Inflammatory macrophage (primary cell): ENCODE data around the gene EMILIN1.
"Not testable (repeated sequence)": the region's sequence is repeated elsewhere in the genome, so short reads cannot be mapped to it uniquely, and the experiment has no call there.

Experiments
- DNase-seq, 2 donors: peaks; one replicate each; pipeline ENCODE4 v3.0.0-alpha.2; 2020 to 2022

Gene EMILIN1

DNA sequence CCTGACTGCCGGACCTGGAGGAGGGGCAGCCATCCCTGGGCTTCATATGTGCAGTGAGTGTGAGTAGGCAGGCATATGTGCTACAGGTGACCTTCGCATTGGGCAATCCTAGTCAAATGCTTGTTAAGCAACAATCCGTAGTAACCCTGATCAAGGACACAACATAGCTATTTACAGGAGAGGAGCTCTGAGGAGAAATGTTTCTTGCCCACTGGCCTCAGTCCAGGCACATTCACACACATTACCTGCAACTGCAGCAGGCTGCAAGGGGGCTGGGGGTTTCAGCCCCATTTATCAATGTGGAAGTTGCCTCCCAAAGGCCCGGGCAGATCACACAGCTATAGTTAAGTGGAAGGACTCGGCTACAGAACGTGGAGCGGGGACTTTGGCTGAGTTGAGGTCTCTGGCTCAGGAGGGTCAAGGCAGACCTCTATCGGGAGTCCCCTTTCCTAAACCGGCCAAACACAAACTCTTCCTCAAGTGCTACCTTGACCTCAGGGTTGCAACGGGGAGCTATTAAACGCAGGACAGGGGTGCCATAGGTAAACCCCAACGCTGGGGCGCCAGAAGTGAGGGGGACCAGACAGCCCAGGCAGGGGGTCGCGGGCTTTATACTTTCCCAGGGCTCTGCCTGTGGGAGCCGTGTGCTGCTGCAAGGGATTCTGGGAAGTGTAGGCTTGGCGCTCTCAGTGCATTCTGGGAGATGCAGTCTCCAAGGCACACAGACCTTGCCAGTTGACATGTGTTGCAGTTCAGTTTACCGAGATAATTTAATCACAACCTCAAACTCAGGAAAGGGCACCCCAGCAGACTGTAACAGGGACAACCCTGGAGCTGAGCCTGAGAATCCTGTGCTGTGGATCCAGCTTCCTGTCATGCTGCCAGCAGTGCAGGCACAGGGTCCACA is 17.6 kb downstream of the EMILIN1 start:
- DNase-seq = peak; percentile 54 to 64

DNA sequence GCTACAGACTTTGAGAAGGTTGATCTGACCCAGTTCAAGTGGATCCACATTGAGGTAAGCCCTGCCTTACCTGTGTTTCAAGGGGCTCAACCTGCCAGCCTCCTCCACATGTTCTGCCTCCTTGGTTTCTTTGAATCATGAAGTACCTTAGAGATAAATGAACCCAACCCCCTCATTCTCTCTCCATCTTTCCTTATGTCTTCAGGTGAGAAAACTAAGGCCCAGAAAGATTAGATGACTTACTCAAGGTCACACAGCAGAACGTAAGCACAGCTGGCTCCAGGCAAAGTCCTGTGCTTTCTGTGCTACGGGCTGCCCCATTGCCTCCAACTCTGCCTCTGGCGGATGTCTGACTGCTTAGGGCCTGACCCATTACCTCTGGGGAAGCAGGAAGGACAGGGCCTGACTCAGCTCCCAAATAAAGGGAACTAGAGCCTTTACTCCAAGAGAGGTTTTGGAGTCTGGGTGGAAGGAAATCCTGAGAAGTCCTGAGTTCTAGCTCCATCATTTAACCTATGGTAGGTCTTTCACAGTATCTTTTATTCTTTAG is 18.4 kb downstream of the EMILIN1 start:
- peak; percentile 65 to 79 for DNase-seq

DNA sequence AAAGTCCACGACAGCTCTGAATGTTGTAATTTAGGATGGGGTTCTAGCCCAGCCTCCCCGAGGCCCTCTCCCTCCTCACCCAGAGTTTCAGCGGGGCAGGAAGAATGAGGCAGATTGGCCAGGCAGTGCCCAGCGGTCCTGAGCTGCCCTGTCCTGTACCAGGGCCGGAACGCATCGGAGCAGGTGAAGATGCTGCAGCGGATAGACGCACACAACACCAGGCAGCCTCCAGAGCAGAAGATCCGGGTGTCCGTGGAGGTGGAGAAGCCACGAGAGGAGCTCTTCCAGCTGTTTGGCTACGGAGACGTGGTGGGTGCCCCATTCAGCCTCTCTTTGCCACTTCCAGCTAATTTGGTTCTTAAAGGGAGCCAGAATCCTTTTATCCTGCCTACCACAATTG is 18.9 kb downstream of the EMILIN1 start:
- DNase-seq = no peak

DNA sequence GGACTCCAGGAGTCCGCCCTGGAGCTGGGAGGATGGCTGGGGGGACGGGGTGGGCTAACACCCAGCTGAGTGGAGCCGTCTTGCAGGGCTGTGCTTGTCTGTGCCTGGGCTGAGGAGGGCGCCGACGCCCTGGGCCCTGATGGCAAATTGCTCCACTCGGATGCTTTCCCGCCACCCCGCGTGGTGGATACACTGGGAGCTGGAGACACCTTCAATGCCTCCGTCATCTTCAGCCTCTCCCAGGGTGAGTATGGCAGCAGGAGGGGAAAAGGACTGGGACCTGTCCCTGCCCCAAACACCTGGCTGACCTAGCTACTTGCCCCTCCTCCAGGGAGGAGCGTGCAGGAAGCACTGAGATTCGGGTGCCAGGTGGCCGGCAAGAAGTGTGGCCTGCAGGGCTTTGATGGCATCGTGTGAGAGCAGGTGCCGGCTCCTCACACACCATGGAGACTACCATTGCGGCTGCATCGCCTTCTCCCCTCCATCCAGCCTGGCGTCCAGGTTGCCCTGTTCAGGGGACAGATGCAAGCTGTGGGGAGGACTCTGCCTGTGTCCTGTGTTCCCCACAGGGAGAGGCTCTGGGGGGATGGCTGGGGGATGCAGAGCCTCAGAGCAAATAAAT is 21.0 kb downstream of the EMILIN1 start:
- no peak for DNase-seq

DNA sequence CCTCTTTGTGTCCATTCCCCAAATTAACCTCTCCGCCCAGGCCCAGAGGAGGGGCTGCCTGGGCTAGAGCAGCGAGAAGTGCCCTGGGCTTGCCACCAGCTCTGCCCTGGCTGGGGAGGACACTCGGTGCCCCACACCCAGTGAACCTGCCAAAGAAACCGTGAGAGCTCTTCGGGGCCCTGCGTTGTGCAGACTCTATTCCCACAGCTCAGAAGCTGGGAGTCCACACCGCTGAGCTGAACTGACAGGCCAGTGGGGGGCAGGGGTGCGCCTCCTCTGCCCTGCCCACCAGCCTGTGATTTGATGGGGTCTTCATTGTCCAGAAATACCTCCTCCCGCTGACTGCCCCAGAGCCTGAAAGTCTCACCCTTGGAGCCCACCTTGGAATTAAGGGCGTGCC is 21.6 kb downstream of the EMILIN1 start:
- DNase-seq = no peak

DNA sequence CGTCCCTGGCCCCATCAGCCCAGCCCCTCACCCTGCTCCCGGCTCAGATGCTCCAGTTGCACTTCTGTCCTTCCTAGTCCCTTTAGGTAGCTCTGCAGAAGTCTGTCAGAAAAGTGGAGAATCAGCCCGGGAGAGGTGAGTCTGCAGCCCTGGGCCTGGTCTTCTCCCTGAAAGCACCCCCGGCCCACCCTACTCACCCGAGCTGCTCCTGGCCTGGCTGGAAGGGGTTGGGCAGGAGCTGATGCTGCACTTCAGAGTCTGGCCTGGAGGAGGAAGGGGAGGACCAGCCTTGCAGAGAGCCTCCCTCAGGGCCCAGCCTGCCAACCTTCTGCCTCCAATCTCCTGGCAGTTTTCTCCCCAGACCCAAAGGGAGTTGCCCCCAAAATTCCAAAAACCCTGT is 23.9 kb downstream of the EMILIN1 start:
- DNase-seq = no peak

DNA sequence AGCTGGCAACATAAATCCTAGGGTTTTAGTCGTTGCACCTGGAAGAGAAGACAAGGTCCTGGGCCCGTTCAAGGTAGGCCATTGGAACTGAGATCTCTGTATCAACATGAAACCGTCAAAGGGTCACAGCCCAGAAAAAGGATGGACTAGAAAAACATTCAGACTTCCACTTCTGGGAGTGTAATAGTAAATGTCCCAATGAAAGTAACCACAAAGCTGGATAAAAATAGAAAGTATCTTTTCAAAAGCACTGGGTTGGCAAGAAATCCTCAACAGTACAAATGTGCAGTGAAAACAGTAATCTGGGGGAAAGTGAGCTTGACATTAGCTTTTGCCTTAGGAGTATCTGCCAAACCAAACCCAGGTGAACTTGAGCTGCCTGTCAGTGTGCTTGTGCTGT is 27.6 kb downstream of the EMILIN1 start:
- peak in 1 of 2 donors; percentile 18 for DNase-seq

DNA sequence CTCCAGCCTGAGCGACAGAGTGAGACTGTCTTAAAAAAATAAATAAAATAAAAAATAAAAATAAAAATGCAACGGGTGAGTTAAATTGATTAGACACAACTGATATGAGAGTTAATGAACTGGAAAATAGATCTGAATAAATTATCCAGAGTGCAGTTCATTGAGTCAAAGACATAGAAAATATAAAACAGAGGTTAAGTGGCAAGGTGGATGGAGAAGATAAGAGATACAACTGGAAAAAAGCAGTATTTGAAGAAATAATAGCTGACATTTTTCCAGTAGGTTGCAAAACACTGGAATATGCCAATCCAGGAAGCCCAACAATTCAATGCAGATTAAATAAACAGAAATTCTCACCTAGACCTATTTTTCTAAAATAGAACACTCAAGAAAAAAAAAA is 29.8 kb downstream of the EMILIN1 start:
- no peak for DNase-seq

DNA sequence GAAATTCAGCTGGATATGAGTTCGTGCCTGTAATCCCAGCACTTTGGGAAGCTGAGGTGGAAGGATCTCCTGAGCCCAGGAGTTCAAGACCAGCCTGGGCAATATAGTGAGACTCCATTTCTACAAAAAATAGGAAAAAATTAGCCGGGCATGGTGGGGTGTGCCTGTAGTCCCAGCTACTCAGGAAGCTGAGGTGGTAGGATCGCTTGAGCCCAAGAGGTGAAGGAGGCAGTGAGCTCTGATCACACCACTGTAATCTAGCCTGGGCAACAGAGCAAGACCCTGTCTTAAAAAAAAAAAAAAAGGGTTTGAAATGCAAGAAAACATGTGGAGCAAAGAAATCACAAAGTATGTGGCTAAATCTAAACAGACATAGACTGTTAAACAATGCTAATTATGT is 30.7 kb downstream of the EMILIN1 start:
- DNase-seq = no peak

DNA sequence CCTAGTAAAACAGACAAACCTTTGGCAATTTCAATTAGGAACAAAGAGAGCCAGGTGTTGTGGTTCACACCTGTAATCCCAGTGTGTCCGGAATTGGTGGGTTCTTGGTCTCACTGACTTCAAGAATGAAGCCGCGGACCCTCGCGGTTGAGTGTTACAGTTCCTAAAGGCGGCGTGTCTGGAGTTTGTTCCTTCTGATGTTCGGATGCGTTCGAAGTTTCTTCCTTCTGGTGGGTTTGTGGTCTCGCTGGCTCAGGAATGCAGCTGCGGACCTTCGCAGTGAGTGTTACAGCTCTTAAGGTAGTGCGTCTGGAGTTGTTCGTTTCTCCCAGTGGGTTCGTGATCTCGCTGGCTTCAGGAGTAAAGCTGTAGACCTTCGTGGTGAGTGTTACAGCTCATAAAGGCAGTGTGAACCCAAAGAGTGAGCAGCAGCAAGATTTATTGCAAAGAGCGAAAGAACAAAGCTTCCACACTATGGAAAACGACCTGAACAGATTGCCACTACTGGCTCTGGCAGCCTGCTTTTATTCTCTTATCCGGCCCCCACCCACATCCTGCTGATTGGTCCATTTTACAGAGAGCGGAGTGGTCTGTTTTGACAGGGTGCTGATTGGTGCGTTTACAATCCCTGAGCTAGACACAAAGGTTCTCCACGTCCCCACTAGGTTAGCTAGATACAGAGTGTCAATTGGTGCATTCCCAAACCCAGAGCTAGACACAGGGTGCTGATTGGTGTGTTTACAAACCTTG is 32.4 kb downstream of the EMILIN1 start:
- DNase-seq = not testable (repeated sequence)

DNA sequence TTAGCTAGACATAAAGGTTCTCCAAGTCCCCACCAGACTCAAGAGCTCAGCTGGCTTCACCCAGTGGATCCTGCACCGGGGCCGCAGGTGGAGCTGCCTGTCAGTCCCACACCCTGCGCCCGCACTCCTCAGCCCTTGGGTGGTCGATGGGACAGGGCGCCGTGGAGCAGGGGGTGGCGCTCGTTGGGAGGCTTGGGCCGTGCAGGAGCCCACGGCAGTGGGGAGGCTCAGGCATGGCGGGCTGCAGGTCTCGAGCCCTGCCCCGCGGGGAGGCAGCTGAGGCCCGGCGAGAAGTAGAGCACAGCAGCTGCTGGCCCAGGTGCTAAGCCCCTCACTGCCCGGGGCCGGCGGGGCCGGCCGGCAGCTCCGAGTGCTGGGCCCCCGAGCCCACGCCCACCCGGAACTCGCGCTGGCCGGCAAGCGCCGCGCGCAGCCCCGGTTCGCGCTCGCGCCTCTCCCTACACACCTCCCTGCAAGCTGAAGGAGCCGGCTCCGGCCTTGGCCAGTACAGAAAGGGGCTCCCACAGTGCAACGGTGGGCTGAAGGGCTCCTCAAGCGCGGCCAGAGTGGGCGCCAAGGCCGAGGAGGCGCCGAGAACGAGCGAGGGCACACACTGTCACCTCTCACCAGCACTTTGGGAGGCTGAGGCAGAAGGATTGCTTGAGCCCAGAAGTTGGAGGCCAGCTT is 33.1 kb downstream of the EMILIN1 start:
- DNase-seq = not testable (repeated sequence)

DNA sequence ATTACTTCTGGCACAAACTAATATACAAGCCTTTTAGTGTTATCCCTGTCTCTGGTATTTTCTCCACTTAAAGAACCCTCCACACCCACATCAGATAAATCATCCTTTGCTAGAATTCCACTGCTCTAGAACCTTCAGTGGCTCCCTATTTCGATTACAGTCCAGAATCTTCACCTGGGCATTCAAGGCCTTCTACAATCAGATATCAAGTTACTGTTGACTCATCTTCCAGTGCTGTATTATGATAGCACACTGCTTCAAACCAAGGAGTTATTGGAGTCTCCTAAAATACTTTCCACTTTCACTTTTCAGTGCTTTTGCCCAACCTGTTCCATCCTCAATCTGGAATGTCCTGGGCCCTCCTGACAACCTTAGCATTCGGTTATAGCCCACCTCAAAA is 37.1 kb downstream of the EMILIN1 start:
- no peak for DNase-seq

DNA sequence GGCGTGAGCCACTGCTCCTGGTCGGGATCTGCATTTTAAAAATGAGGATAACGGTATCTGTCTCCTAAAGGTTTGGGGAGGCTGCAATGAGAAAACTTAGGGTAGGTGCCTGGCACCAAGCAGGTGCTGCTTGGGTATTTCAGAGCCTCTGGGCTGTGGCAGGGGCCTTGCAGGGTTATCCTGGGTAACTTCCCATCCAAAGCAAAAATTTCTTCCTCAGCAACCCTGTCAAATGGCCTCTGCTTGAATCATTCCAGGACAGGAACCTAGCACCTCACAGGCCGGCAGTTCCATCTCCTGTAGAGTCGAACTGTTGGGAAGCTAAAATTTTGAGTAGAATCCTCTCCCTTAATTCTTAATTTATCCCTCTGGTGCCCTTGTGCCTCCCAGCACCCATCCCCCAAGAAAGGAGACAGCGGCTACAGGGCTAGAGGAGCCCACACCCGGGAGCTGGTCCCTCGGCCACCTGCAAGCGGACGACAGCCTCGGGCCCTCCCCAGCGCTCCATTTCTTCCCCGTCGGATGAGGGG is 39.6 kb downstream of the EMILIN1 start:
- DNase-seq = no peak

DNA sequence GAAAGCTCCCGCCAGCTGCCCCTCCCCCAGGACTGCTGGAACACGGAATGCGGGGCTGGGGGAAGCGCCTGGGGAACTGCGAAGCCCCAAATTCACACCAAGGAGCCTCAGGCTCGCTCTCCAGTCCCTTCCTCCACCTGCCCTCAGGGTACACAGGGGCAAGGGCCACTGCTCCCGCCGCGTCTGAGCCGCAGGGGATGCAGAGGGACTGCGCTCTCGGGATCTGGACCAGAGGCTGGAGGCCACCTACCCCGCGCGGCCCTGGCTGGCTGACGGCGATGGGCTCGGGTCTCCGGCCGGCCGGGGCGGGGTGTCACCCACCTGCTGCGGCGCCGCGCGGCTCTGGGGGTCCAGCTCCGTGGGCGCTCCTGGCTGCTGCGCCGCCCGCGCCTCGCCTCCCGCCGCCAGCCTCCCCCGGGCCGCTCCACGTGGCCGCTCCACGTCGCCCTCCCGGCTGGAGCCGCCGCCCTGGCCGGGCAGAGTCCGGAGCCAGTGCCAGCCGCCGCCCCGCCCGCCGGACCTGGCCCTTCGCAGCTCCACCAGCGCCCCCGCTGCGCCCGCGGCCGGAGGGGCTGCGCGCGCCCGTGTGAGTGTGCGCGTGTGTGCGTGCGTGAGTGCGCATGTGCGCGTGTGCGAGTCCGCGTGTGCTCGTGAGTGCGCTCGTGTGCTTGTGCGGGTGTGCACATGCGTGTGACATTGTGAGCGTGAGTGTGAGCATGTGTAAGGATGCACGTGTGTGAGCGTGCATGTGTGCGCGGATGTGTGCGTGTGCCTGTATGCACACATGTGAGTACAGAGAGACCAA is 40.3 kb downstream of the EMILIN1 start, which contains the start of gene CGREF1:
Gene CGREF1 (minus strand): TSS at position 604 of the 805 bp plus-strand sequence. CDS start 14,762 bp downstream, outside the sequence.
- no peak for DNase-seq

DNA sequence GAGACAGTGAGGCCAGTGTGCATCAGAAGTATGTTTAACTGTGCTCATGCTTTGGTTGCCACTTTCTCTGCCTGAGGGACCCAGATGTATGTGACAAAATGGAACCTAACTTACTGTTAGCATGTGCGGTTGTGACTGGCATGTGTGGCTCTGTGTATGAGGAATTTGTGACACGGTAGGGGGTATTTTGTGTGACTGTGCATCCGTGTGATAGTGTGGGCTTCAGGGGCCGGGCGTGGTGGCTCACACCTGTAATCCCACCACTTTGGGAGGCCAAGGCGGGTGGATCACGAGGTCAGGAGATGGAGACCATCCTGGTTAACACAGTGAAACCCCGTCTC is 40.9 kb downstream of the EMILIN1 start:
- not testable (repeated sequence) for DNase-seq

DNA sequence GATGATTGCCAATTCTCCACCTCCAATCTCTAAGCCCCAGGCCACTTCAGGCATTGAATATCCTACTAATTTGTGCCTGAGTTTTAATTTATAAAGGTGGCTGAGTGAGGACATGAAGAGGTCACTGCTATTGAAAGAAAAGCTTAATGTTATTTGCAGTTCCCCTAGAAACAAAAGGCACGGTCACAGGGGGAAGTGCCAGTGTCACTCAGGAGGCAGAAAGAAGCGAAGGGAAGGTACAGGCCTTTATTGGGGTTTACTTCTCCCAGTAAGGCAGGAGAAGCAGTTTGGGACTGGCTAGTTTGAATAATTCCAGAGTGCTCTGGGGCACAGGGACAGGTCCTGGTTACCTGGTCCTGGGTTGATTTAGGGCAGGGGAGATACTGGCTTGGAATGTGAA is 43.5 kb downstream of the EMILIN1 start:
- DNase-seq = peak; percentile 13 to 37

DNA sequence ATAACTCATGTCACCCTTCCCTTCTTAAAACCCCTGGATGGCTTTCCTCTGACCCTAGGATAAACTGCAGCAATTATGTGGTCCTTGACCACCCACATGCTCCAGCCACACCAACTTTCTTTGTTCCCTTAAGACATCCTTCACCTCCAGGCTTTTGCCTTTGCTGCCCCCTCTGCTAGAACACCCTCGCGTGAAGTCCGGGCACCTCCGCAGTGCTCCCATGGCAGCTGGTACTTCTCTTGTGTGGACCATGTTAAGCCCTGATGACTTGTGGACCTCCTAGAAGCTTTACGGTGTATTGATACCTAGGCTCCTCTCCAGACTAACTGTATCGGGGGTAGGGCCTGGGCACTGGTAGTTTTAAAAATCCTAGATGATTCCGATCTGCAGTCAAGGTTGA is 44.4 kb downstream of the EMILIN1 start:
- no peak for DNase-seq

DNA sequence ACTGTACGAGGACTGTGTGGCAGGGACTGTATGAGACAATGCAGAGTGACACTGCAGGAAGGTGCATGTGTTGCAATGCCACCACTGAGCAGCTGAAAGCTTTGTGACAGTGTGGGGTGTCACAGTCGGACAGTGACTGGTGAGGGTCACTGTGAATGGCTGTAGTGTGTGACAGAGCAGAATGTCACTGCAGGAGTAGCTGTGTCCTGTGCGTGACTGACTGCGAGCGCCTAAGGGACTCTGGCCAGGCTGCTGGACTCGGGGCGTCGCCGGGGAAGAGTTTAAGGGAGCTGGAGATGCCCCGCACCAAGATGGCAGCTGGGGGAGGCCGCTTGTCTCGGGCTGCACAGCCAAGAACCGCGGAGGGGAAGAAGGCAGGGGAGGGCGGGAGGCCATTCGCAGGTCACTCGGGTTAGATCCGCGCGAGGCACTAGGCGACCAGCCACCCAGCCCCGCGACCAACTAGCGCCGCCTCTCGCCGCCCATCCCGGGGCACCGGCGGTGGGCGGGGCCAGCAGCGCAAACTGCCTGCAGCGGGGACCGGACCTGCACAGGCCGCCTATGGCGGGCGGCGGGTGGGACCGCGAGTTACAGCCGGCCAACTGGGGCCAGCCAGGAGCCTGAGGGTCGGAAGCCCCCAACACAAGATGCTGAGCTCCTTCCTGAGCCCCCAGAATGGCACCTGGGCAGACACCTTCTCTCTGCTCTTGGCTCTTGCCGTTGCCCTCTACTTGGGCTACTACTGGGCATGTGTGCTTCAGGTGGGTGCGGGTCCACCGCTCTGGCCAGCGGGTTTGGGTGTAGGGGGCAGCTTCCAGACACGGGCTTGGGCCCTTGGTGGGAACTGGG is 45.1 kb downstream of the EMILIN1 start, which contains the start of gene ABHD1:
Gene ABHD1 (plus strand): TSS at position 514 of the 849 bp plus-strand sequence. CDS start 134 bp downstream, at position 648.
- peak; percentile 68 to 73 for DNase-seq

DNA sequence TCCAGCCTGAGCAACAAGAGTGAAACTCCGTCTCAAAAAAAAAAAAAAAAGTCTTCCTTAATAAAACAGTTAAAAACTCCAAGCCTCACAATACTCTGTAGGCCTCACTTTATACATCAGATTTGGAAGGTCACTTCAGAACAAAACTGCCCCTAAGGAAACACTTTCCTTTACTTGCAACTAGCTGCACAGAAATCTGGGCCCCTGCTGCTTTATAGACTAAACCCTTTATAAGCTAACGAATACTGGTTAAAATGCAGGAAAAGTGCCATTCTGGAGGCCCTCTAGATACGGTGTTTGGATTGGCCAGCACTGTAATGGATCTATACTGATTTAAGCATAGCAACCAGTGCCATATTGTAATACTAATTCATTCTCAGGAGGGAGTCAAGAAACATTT is 46.7 kb downstream of the EMILIN1 start:
- DNase-seq = no peak

DNA sequence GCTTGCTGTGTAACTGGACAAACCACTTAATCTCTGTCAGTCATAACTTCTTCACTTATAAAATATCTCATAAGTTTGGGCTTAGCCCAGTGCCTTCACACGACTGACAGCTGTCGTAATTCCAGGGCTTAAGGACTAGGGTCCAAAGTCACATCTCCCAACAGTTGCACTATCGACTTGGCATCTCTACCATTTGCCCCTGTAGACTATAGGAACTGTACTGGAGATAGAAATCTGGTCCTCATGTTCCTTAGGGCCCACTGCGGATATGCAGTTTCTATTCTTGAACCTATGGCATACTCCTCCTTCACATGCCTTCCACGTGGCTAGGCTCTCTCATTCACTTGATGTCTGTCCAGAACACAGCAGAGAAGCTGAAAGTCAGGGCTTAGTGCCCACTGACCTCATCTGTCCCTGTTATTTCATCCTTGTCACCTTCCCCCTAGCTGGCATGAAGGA is 47.9 kb downstream of the EMILIN1 start:
- DNase-seq = no peak
